Upper lobe of left lung (tissue), 6 donors: ENCODE data around the gene FRMD5. TPM values are rescaled to one million over a fixed set of nuclear protein-coding genes. Genes with fewer than 3 reads are reported as not detected.

ENCODE experiments used
- ATAC-seq, 2 donors: fragments of 200-7000 bp; cut with Tn5 transposase; one replicate each; pipeline ENCODE4 v1.9.1; 2022; ENCODE audit warnings: mild to moderate bottlenecking in 2 of 2, moderate library complexity in 2 of 2; ENCODE audit not compliant: low FRiP score in 2 of 2
- DNase-seq, 2 donors: peaks; one replicate each; pipeline ENCODE4 v3.0.0-alpha.2; 2019 to 2020
- H3K27ac ChIP-seq, 4 donors: fragments of 200-600 bp; sonication (generic); one replicate each; pipeline ENCODE4 v1.5.1; 2016 to 2019
- H3K27me3 ChIP-seq, 4 donors: fragments of 200-600 bp; sonication (generic); one replicate each; pipeline ENCODE4 v1.5.1; 2017 to 2019
- H3K36me3 ChIP-seq, 4 donors: fragments of 200-600 bp; sonication (generic); one replicate each; pipeline ENCODE4 v1.5.1; 2016 to 2019
- H3K4me1 ChIP-seq, 4 donors: fragments of 200-600 bp; sonication (generic); one replicate each; pipeline ENCODE4 v1.5.1; 2018 to 2019
- H3K4me3 ChIP-seq, 4 donors: fragments of 200-600 bp; sonication (generic); one replicate each; pipeline ENCODE4 v1.5.1; 2017 to 2019; ENCODE audit warnings: mild to moderate bottlenecking in 2 of 4, moderate library complexity in 1 of 4
- H3K9me3 ChIP-seq, 4 donors: fragments of 200-600 bp; sonication (generic); one replicate each; pipeline ENCODE4 v1.5.1; 2018 to 2019
- EP300 ChIP-seq, 4 donors: sonication (generic); formaldehyde crosslinking; IDR thresholded peaks; one replicate each; pipeline ENCODE4 v1.5.1; 2017; ENCODE audit warnings: antibody characterized with exemption in 4 of 4, control low read depth in 2 of 4
- POLR2A ChIP-seq, 4 donors: fragments of 450-650 bp; IDR thresholded peaks; one replicate each; pipeline ENCODE4 v1.5.1; 2016 to 2017; ENCODE audit warnings: antibody characterized with exemption in 4 of 4, mild to moderate bottlenecking in 2 of 4
- POLR2AphosphoS5 ChIP-seq, 2 donors: sonication (generic); formaldehyde crosslinking; IDR thresholded peaks; one replicate each; pipeline ENCODE4 v1.5.1; 2017; ENCODE audit warnings: antibody characterized with exemption in 2 of 2
- WGBS, 2 donors: methylation state at CpG; one replicate each; pipeline ENCODE4 v1.1.5; 2017 to 2018; 5-methylcytosine and 5-hydroxymethylcytosine counted together
- total RNA-seq, 6 donors: library from RNA; depleted of rRNA in 4 of 6; stranded (reverse); fragments of >200 nt in 4 of 6; gene quantifications; one replicate each; pipeline versions ENCODE4 v1.1.0 to v1.2.1, GENCODE V29; 2016 to 2021
- TF ChIP-seq, protein P1 (sequence below), 6 experiments: fragments of 450-650 bp in 4 of 6; fragments of 200-600 bp in 2 of 6; sonication (generic) in 2 of 6; IDR thresholded peaks; one replicate each; pipeline ENCODE4 v1.5.1; 2016 to 2019; ENCODE audit warnings: antibody characterized with exemption in 6 of 6
- donor health status: DM: no; HTN: no; CAD: no; lungs with moderate emphysema.
- donor health status: DM: no; HTN: yes; CAD: no; lungs with severe emphysema.

FRMD5 gene
- total RNA-seq, 6 donors from 2014 or later: 0.15 to 1.3 (median 0.99) TPM; not detected in 2

DNA sequence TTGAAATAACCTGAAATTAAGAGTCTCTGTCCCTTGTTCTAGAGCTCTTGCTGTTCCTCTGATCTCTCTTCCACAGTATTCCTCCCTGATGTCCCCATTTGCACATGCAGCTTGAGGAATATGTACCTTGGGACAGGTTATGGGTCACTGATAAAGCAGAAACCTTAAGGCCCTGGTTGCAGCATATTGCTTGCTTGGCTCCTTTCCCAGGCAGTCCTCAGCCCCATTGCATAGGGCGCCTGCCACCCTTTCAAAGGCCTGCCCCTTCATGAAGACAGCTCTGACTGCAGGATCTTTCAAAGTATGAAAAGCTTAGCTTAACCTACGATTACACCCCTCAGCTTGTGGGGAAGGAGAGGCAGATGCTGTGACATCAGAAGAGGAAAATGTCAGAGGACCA, 316.6 kb downstream of the FRMD5 start:
- WGBS, 2 donors: 89 to 98% methylated on average over 2 of the region's 2 CpGs
- ATAC-seq: no peak
- H3K27me3 ChIP-seq: no peaks in the 10 kb centered on the region
- H3K27ac ChIP-seq: no peak overlapping the region
- H3K36me3 ChIP-seq: no peaks in the 10 kb centered on the region
- TF ChIP-seq EP300 (IDR thresholded peaks at IDR 0.05) (no peak), POLR2AphosphoS5 (IDR thresholded peaks at IDR 0.05) (no peak), POLR2A (IDR thresholded peaks at IDR 0.05) (no peak)
- TF ChIP-seq, protein P1, sequence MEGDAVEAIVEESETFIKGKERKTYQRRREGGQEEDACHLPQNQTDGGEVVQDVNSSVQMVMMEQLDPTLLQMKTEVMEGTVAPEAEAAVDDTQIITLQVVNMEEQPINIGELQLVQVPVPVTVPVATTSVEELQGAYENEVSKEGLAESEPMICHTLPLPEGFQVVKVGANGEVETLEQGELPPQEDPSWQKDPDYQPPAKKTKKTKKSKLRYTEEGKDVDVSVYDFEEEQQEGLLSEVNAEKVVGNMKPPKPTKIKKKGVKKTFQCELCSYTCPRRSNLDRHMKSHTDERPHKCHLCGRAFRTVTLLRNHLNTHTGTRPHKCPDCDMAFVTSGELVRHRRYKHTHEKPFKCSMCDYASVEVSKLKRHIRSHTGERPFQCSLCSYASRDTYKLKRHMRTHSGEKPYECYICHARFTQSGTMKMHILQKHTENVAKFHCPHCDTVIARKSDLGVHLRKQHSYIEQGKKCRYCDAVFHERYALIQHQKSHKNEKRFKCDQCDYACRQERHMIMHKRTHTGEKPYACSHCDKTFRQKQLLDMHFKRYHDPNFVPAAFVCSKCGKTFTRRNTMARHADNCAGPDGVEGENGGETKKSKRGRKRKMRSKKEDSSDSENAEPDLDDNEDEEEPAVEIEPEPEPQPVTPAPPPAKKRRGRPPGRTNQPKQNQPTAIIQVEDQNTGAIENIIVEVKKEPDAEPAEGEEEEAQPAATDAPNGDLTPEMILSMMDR (IDR thresholded peaks at IDR 0.05): no peak
- no peak overlapping the region for H3K4me3 ChIP-seq
- H3K4me1 ChIP-seq: no peaks in the 10 kb centered on the region
- H3K9me3 ChIP-seq: no peaks in the 10 kb centered on the region
- no peak for DNase-seq

GRCh38 chr15:43877371-43877770, 317.7 kb downstream of the FRMD5 start:
- Histone ChIP-seq H3K9me3 (no peaks in the 10 kb centered on the region), H3K27me3 (no peaks in the 10 kb centered on the region), H3K36me3 (no peaks in the 10 kb centered on the region), H3K4me1 (no peaks in the 10 kb centered on the region), H3K4me3 (no peak overlapping the region), H3K27ac (no peak overlapping the region)
- WGBS, 2 donors: 84 to 90% methylated on average over 4 of the region's 4 CpGs
- DNase-seq (no peak), ATAC-seq (no peak)
- TF ChIP-seq EP300 (IDR thresholded peaks at IDR 0.05) (no peak), POLR2A (IDR thresholded peaks at IDR 0.05) (no peak), POLR2AphosphoS5 (IDR thresholded peaks at IDR 0.05) (no peak)
- TF ChIP-seq, protein P1 (IDR thresholded peaks at IDR 0.05): no peak

GRCh38 chr15:43876872-43877271, 318.2 kb downstream of the FRMD5 start:
- DNase-seq (no peak), ATAC-seq (no peak)
- Histone ChIP-seq H3K9me3 (no peaks in the 10 kb centered on the region), H3K36me3 (no peaks in the 10 kb centered on the region), H3K27ac (no peak overlapping the region), H3K4me3 (no peak overlapping the region), H3K27me3 (no peaks in the 10 kb centered on the region), H3K4me1 (no peaks in the 10 kb centered on the region)
- TF ChIP-seq EP300 (IDR thresholded peaks at IDR 0.05) (no peak), POLR2AphosphoS5 (IDR thresholded peaks at IDR 0.05) (no peak)
- TF ChIP-seq, protein P1 (IDR thresholded peaks at IDR 0.05): no peak
- WGBS, 2 donors: 97 to 98% methylated on average over 3 of the region's 3 CpGs

DNA sequence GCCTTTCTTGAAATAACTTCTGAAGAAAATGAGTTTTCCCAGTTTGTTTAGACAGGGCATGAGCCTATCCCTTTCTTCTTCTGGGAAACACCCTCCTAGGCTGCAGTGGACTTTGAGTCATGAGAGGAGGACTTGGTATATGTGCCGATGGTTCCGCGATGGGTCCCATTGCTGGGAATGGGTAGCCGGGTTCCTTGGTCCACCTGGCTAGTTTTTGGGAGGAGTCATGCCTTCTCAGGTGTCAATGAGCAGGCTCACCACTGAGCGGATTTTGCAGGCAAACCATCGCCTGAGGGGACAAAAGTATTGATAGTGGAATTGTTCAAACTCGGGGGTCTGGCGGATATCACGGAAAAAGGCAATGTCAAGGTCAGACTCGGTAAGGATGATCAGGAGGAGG, 321.4 kb downstream of the FRMD5 start:
- TF ChIP-seq POLR2AphosphoS5 (IDR thresholded peaks at IDR 0.05) (no peak), POLR2A (IDR thresholded peaks at IDR 0.05) (no peak), EP300 (IDR thresholded peaks at IDR 0.05) (no peak)
- TF ChIP-seq, protein P1 (IDR thresholded peaks at IDR 0.05): no peak
- H3K27ac ChIP-seq: no peak overlapping the region
- no peaks in the 10 kb centered on the region for H3K9me3 ChIP-seq
- H3K36me3 ChIP-seq: no peaks in the 10 kb centered on the region
- ATAC-seq: no peak
- no peak for DNase-seq
- 93 to 98% methylated on average over 10 of the region's 10 CpGs for WGBS, 2 donors
- H3K4me1 ChIP-seq: no peaks in the 10 kb centered on the region
- H3K4me3 ChIP-seq: no peak overlapping the region
- H3K27me3 ChIP-seq: no peaks in the 10 kb centered on the region

DNA sequence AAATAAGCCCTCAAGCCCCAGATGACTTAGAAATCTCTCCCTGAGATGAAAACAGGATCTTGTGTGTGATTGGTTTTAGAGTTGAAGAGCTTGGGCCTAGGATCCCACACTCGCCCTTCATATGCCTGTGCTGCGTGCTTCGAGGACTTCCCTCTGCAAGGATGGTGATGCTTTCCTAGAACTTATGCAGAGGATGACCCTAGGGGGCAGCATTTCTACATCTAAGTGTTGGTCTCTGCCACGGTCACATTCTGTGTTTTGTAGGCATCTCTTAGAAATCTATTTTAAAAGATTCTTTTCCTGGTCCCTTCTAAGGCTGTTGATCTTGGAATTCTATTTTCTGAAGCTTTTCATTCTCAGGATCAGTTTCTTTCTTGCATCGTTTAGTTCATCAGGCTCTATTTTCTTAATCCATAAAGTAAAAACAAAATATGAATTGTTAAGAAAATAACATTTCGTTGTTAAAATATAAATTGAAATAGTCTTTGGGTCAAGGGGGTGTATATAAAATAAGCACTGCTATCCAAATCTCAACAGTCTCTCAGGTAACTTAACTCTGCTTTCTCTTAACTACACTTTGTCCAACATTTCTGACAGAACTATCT, 322.6 kb downstream of the FRMD5 start:
- Histone ChIP-seq H3K27me3 (no peaks in the 10 kb centered on the region), H3K4me1 (no peaks in the 10 kb centered on the region), H3K4me3 (no peak overlapping the region), H3K36me3 (no peaks in the 10 kb centered on the region), H3K27ac (no peak overlapping the region), H3K9me3 (no peaks in the 10 kb centered on the region)
- DNase-seq (no peak), ATAC-seq (peak in 1 of 2 donors; percentile 49)
- WGBS, 2 donors: 79 to 80% methylated on average over 6 of the region's 6 CpGs
- TF ChIP-seq POLR2A (IDR thresholded peaks at IDR 0.05): no peak
- TF ChIP-seq, protein P1 (IDR thresholded peaks at IDR 0.05): peak in 3 of 6 experiments; percentile 17 to 18 (median 17)
- no peak for TF ChIP-seq POLR2AphosphoS5 (IDR thresholded peaks at IDR 0.05)
